Small intestine (tissue), 16 donors: Measurements from ENCODE around the gene NSDHL. TPM values are rescaled to one million over a fixed set of nuclear protein-coding genes. Genes with fewer than 3 reads are reported as not detected.
"Not testable (repeated sequence)": the region's sequence is repeated elsewhere in the genome, so short reads cannot be mapped to it uniquely, and the experiment has no call there.

Experiments used
- DNase-seq, 2 donors: peaks; one replicate each; pipeline versions ENCODE4 v3.0.0 to v3.0.0-alpha.2; 2013
- FAIRE-seq: peaks from 2 replicates; lab custom pipeline; 2012; peaks lifted over from hg19 to GRCh38; lab: Jason Lieb, UNC
- H3K27ac ChIP-seq, 3 donors: one replicate each; pipeline ENCODE4 v1.5.1; 2013; ENCODE audit warnings: low read length in 2 of 3, mild to moderate bottlenecking in 2 of 3, control low read depth in 1 of 3, inconsistent platforms in 1 of 3, low read depth in 1 of 3, moderate library complexity in 1 of 3
- H3K27me3 ChIP-seq, 3 donors: one replicate each; pipeline ENCODE4 v1.6.1; 2013; ENCODE audit warnings: low read length in 3 of 3, inconsistent platforms in 1 of 3; ENCODE audit not compliant: control insufficient read depth in 3 of 3, insufficient read depth in 3 of 3
- H3K36me3 ChIP-seq, 3 donors: one replicate each; pipeline ENCODE4 v1.6.1; 2013; ENCODE audit warnings: low read length in 3 of 3, inconsistent platforms in 1 of 3, low read depth in 1 of 3, mild to moderate bottlenecking in 1 of 3, moderate library complexity in 1 of 3; ENCODE audit not compliant: control insufficient read depth in 3 of 3, insufficient read depth in 2 of 3
- H3K4me1 ChIP-seq, 3 donors: one replicate each; pipeline ENCODE4 v1.6.1; 2013; ENCODE audit warnings: low read length in 2 of 3, inconsistent platforms in 1 of 3, low read depth in 1 of 3, mild to moderate bottlenecking in 1 of 3, moderate library complexity in 1 of 3; ENCODE audit not compliant: control insufficient read depth in 3 of 3, insufficient read depth in 2 of 3
- H3K4me3 ChIP-seq, 3 donors: one replicate each; pipeline ENCODE4 v1.5.1; 2013; ENCODE audit warnings: low read length in 3 of 3, control low read depth in 1 of 3, inconsistent platforms in 1 of 3, low read depth in 1 of 3, mild to moderate bottlenecking in 1 of 3, moderate library complexity in 1 of 3
- H3K9me3 ChIP-seq, 2 donors: one replicate each; pipeline ENCODE4 v1.6.1; 2013; ENCODE audit warnings: low read depth in 1 of 2, low read length in 1 of 2; ENCODE audit not compliant: control insufficient read depth in 2 of 2, insufficient read depth in 1 of 2
- WGBS, 3 donors: extraction: QIAGEN DNeasy Blood & Tissue Kit; methylation state at CpG; one replicate each; pipeline ENCODE4 v1.1.7; 2013; 5-methylcytosine and 5-hydroxymethylcytosine counted together
- long read RNA-seq, 10 donors: transcript quantifications; one replicate each; lab custom pipeline, GENCODE V29; 2026
- polyA plus RNA-seq, 4 donors: library from polyadenylated mRNA; stranded (reverse) in 3 of 4; unstranded in 1 of 4; fragments of 200-250 nt in 3 of 4; fragments of 120-200 nt in 1 of 4; gene quantifications; one replicate each; pipeline versions ENCODE4 v1.2.1 to v1.2.3, GENCODE V29; 2013
- donor health status: healthy with polysubstance abuse.
- donor health status: control.
- donor health status: control.
- donor health status: Bipolar disorder and iron deficiency.
- donor health status: healthy.

NSDHL gene
- polyA plus RNA-seq: 10 to 100 TPM; 13.8 to 28.4 (median 19.9) TPM
- long read RNA-seq, donor 1, transcript NSDHL-201 (8 exons, 1,929 nt): major isoform, 8 of 8 reads
- long read RNA-seq, donor 1, partial matches to known transcripts: 0 of 8 reads
- long read RNA-seq, donor 1, other reads (novel, unspliced or antisense): 0 of 8 reads
- long read RNA-seq, donor 2, partial matches to known transcripts: 0 of 3 reads
- long read RNA-seq, donor 2, other reads (novel, unspliced or antisense): 0 of 3 reads
- long read RNA-seq, donor 3, partial matches to known transcripts: 6 of 7 reads
- long read RNA-seq, donor 3, other reads (novel, unspliced or antisense): 0 of 7 reads
- long read RNA-seq, donor 4: 0 reads
- long read RNA-seq, donor 5, partial matches to known transcripts: 0 of 1 reads
- long read RNA-seq, donor 5, other reads (novel, unspliced or antisense): 0 of 1 reads
- long read RNA-seq, donor 6, transcript NSDHL-201 (8 exons, 1,929 nt): major isoform, 8 of 8 reads
- long read RNA-seq, donor 6, partial matches to known transcripts: 0 of 8 reads
- long read RNA-seq, donor 6, other reads (novel, unspliced or antisense): 0 of 8 reads
- long read RNA-seq, donor 7, transcript NSDHL-201 (8 exons, 1,929 nt): major isoform, 8 of 10 reads
- long read RNA-seq, donor 7, partial matches to known transcripts: 0 of 10 reads
- long read RNA-seq, donor 7, other reads (novel, unspliced or antisense): 0 of 10 reads
- long read RNA-seq, donor 8: 0 reads
- long read RNA-seq, donor 9, partial matches to known transcripts: 0 of 2 reads
- long read RNA-seq, donor 9, other reads (novel, unspliced or antisense): 0 of 2 reads
- long read RNA-seq, donor 10, partial matches to known transcripts: 0 of 2 reads
- long read RNA-seq, donor 10, other reads (novel, unspliced or antisense): 0 of 2 reads

GRCh38 chrX:152830312-152831305, at the start of gene NSDHL, which contains the start of gene CETN2:
NSDHL (plus strand) TSS chrX:152831063; CDS start chrX:152846325, 15,262 bp downstream.
CETN2 (minus strand) TSS chrX:152830757; CDS start chrX:152830710, 47 bp downstream.
- no peaks in the 10 kb centered on the region for H3K4me1 ChIP-seq
- peaks cover 0 to 18% (median 0%) of the 10 kb centered on the region in 3 donors for H3K36me3 ChIP-seq
- 1 to 45% (median 16%) methylated on average over 32 to 71 of the region's 71 CpGs for WGBS, 3 donors
- peak within 1 kb of the TSS; percentile 32 to 79 (median 65) for H3K27ac ChIP-seq
- DNase-seq (peak; percentile 94 to 95), FAIRE-seq (no peak)
- no peaks in the 10 kb centered on the region for H3K9me3 ChIP-seq
- peak within 1 kb of the TSS; percentile 49 to 72 (median 64) for H3K4me3 ChIP-seq
- H3K27me3 ChIP-seq: no peaks in the 10 kb centered on the region

DNA sequence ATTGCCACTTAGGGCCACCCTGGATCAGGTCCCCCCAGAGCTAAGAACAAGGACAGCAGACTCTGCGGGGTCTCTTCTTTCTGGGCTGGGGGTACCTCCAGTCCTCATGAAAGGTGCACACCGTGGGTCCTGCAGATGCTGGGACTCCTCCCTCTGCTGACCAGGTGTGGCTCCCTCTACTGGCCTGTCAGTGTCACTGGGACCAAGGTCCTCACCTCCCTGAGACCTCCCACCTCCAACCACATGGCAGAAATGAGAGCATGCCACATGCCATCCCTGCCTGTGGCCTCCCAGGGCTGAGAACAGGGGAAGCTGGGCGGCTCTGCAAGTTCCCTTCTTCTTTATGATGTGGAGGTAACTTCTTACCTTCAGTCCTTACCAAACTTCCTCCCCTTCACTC, 43.8 kb upstream of the NSDHL start:
- H3K27me3 ChIP-seq, H3K27ac ChIP-seq, DNase-seq, H3K36me3 ChIP-seq, H3K4me3 ChIP-seq, H3K4me1 ChIP-seq, H3K9me3 ChIP-seq, FAIRE-seq: not testable (repeated sequence)
- no CpG with 5 or more reads among the region's 3 CpGs for WGBS, 3 donors

GRCh38 chrX:152798945-152799344, 31.9 kb upstream of the NSDHL start:
- no peaks in the 10 kb centered on the region for H3K9me3 ChIP-seq
- H3K36me3 ChIP-seq: no peaks in the 10 kb centered on the region
- 30 to 62% (median 44%) methylated on average over 1 of the region's 1 CpG for WGBS, 3 donors
- H3K4me3 ChIP-seq: no peak overlapping the region
- no peak for FAIRE-seq
- no peak overlapping the region for H3K27ac ChIP-seq
- DNase-seq: peak; percentile 1 to 8
- no peaks in the 10 kb centered on the region for H3K27me3 ChIP-seq
- H3K4me1 ChIP-seq: no peaks in the 10 kb centered on the region

DNA sequence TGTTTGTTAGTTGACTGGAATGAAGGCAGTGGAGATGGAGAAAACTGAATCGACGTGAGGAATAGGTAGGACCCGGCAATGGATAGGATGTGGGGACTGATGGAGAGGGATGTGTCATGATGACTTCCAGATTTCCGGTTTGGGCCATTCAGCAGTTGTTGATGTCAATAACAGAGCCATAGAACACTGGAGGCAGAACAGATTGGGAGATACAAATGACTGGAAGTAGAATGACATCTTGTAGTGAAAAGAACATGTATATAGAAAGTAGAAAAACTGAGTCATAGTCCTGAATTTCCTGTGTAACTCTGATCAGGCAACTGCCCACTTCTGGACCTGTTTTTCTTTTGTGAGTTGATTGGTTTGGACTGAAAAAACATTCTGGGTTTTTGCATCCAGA, 24.8 kb upstream of the NSDHL start:
- no peak for FAIRE-seq

GRCh38 chrX:152810403-152810802, 20.5 kb upstream of the NSDHL start:
- no peaks in the 10 kb centered on the region for H3K27me3 ChIP-seq
- FAIRE-seq (no peak), DNase-seq (no peak)
- H3K4me1 ChIP-seq: no peaks in the 10 kb centered on the region
- 55 to 80% (median 60%) methylated on average over 4 of the region's 4 CpGs for WGBS, 3 donors
- no peak overlapping the region for H3K27ac ChIP-seq
- H3K4me3 ChIP-seq: no peak overlapping the region
- H3K36me3 ChIP-seq: no peaks in the 10 kb centered on the region
- H3K9me3 ChIP-seq: no peaks in the 10 kb centered on the region

More for the DNA sequence above, 24.8 kb upstream of the NSDHL start:
- H3K27me3 ChIP-seq: no peaks in the 10 kb centered on the region
- DNase-seq: no peak
- H3K9me3 ChIP-seq: no peaks in the 10 kb centered on the region
- no peak overlapping the region for H3K27ac ChIP-seq
- H3K36me3 ChIP-seq: no peaks in the 10 kb centered on the region
- 81 to 86% (median 83%) methylated on average over 4 of the region's 4 CpGs for WGBS, 3 donors
- no peak overlapping the region for H3K4me3 ChIP-seq
- H3K4me1 ChIP-seq: no peaks in the 10 kb centered on the region

- no peaks in the 10 kb centered on the region for H3K27me3 ChIP-seq
- no peaks in the 10 kb centered on the region for H3K9me3 ChIP-seq
- H3K4me3 ChIP-seq: no peak overlapping the region
- peak overlapping the region in 2 of 3 donors; percentile 65 to 70 for H3K27ac ChIP-seq
- peaks cover 0 to 6% (median 0%) of the 10 kb centered on the region in 3 donors for H3K4me1 ChIP-seq
- H3K36me3 ChIP-seq: no peaks in the 10 kb centered on the region
- FAIRE-seq (peak; percentile 71), DNase-seq (peak; percentile 65 to 78)
- WGBS, 3 donors: 11 to 33% (median 20%) methylated on average over 5 of the region's 5 CpGs
Observed at GRCh38 chrX:152813206-152813605, 17.7 kb upstream of the NSDHL start.

- peak overlapping the region in 1 of 3 donors; percentile 21 for H3K27ac ChIP-seq
- WGBS, 3 donors: 30 to 51% (median 46%) methylated on average over 5 of the region's 5 CpGs
- H3K9me3 ChIP-seq: no peaks in the 10 kb centered on the region
- H3K4me1 ChIP-seq: peaks cover 0 to 6% (median 0%) of the 10 kb centered on the region in 3 donors
- DNase-seq (peak in 1 of 2 donors; percentile 65), FAIRE-seq (no peak)
- no peak overlapping the region for H3K4me3 ChIP-seq
- no peaks in the 10 kb centered on the region for H3K36me3 ChIP-seq
- H3K27me3 ChIP-seq: no peaks in the 10 kb centered on the region
Observed at GRCh38 chrX:152814048-152814447, 16.8 kb upstream of the NSDHL start.
